Measurements from ENCODE around the gene STMND1. TPM values are rescaled to one million over a fixed set of nuclear protein-coding genes. Genes with fewer than 3 reads are reported as not detected.

Gene STMND1
- polyA plus RNA-seq, 6 donors from 2014 or later, result not detected

GRCh38 chr6:17081273-17081672 is 20.6 kb upstream of the STMND1 start:
- Mint-ChIP-seq H3K9me3 (peaks cover 4 to 14% (median 8%) of the 10 kb centered on the region in 7 donors), H3K4me3 (no peak overlapping the region), H3K27me3 (peaks cover 0 to 5% (median 0%) of the 10 kb centered on the region in 3 donors), H3K27ac (peak overlapping the region in 1 of 6 donors; percentile 58), H3K36me3 (no peaks in the 10 kb centered on the region), H3K4me1 (no peaks in the 10 kb centered on the region)
- no peak for ATAC-seq (ENCODE audit: low read depth in 2 of 2)
- DNase-seq, result no peak

GRCh38 chr6:17081860-17082508 is 19.9 kb upstream of the STMND1 start:
- no peak for ATAC-seq (ENCODE audit: low read depth in 2 of 2)
- Mint-ChIP-seq H3K9me3 (peaks cover 0 to 8% (median 5%) of the 10 kb centered on the region in 7 donors), H3K27me3 (peaks cover 0 to 5% (median 0%) of the 10 kb centered on the region in 3 donors), H3K4me3 (no peak overlapping the region), H3K27ac (no peak overlapping the region), H3K36me3 (no peaks in the 10 kb centered on the region), H3K4me1 (no peaks in the 10 kb centered on the region)
- DNase-seq, result no peak

- Mint-ChIP-seq H3K36me3 (no peaks in the 10 kb centered on the region), H3K27ac (no peak overlapping the region), H3K4me3 (no peak overlapping the region), H3K27me3 (no peaks in the 10 kb centered on the region), H3K9me3 (peaks cover 0 to 8% (median 2%) of the 10 kb centered on the region in 7 donors), H3K4me1 (no peaks in the 10 kb centered on the region)
- DNase-seq (no peak), ATAC-seq (ENCODE audit: low read depth in 2 of 2) (no peak)
Measured at GRCh38 chr6:17083397-17083796, 18.5 kb upstream of the STMND1 start.

GRCh38 chr6:17086469-17086868 is 15.4 kb upstream of the STMND1 start:
- Mint-ChIP-seq H3K4me3 (no peak overlapping the region), H3K4me1 (no peaks in the 10 kb centered on the region), H3K27ac (no peak overlapping the region), H3K27me3 (no peaks in the 10 kb centered on the region), H3K9me3 (peaks cover 4 to 32% (median 8%) of the 10 kb centered on the region in 7 donors), H3K36me3 (no peaks in the 10 kb centered on the region)
- DNase-seq (no peak), ATAC-seq (ENCODE audit: low read depth in 2 of 2) (no peak)

- Mint-ChIP-seq H3K9me3 (peaks cover 4 to 39% (median 8%) of the 10 kb centered on the region in 7 donors), H3K4me1 (no peaks in the 10 kb centered on the region), H3K27ac (no peak overlapping the region), H3K36me3 (no peaks in the 10 kb centered on the region), H3K27me3 (peaks cover 0 to 7% (median 0%) of the 10 kb centered on the region in 3 donors), H3K4me3 (no peak overlapping the region)
- ATAC-seq (ENCODE audit: low read depth in 2 of 2), result no peak
- DNase-seq, result no peak
Measured at GRCh38 chr6:17088091-17088611, 13.7 kb upstream of the STMND1 start.

GRCh38 chr6:17091122-17091521 is 10.7 kb upstream of the STMND1 start:
- peaks cover 0 to 10% (median 0%) of the 10 kb centered on the region in 3 donors for H3K27me3 Mint-ChIP-seq
- H3K4me3 Mint-ChIP-seq, result no peak overlapping the region
- peaks cover 4 to 33% (median 7%) of the 10 kb centered on the region in 7 donors for H3K9me3 Mint-ChIP-seq
- ATAC-seq (ENCODE audit: low read depth in 2 of 2), result no peak
- DNase-seq, result no peak
- no peaks in the 10 kb centered on the region for H3K36me3 Mint-ChIP-seq
- no peaks in the 10 kb centered on the region for H3K4me1 Mint-ChIP-seq
- H3K27ac Mint-ChIP-seq, result no peak overlapping the region

- Mint-ChIP-seq H3K36me3 (no peaks in the 10 kb centered on the region), H3K27me3 (peaks cover 2 to 22% (median 9%) of the 10 kb centered on the region in 3 donors), H3K4me1 (no peaks in the 10 kb centered on the region), H3K4me3 (no peak overlapping the region), H3K27ac (no peak overlapping the region), H3K9me3 (peaks cover 3 to 32% (median 7%) of the 10 kb centered on the region in 7 donors)
- ATAC-seq (ENCODE audit: low read depth in 2 of 2) (no peak), DNase-seq (no peak)
Measured at GRCh38 chr6:17093686-17094085, 8.2 kb upstream of the STMND1 start.

- Mint-ChIP-seq H3K27ac (no peak overlapping the region), H3K36me3 (no peaks in the 10 kb centered on the region), H3K4me1 (no peaks in the 10 kb centered on the region), H3K9me3 (peaks cover 0 to 8% (median 0%) of the 10 kb centered on the region in 7 donors), H3K27me3 (peaks cover 18 to 37% (median 30%) of the 10 kb centered on the region in 3 donors), H3K4me3 (no peak overlapping the region)
- DNase-seq (no peak), ATAC-seq (ENCODE audit: low read depth in 2 of 2) (no peak)
Measured at GRCh38 chr6:17096096-17096495, 5.8 kb upstream of the STMND1 start.

- Mint-ChIP-seq H3K4me3 (no peak overlapping the region), H3K27me3 (peaks cover 23 to 41% (median 34%) of the 10 kb centered on the region in 3 donors)
- no peak for ATAC-seq (ENCODE audit: low read depth in 2 of 2)
Measured at GRCh38 chr6:17096652-17097051, 5.2 kb upstream of the STMND1 start.

GRCh38 chr6:17097982-17098381 is 3.9 kb upstream of the STMND1 start:
- H3K4me1 Mint-ChIP-seq, result peaks cover 7% of the 10 kb centered on the region in 3 donors
- no peak overlapping the region for H3K27ac Mint-ChIP-seq
- H3K9me3 Mint-ChIP-seq, result peaks cover 0 to 4% (median 0%) of the 10 kb centered on the region in 7 donors
- ATAC-seq (ENCODE audit: low read depth in 2 of 2) (no peak), DNase-seq (no peak)
- H3K27me3 Mint-ChIP-seq, result peaks cover 34 to 44% (median 41%) of the 10 kb centered on the region in 3 donors
- H3K4me3 Mint-ChIP-seq, result no peak overlapping the region
- H3K36me3 Mint-ChIP-seq, result no peaks in the 10 kb centered on the region

More at GRCh38 chr6:17096652-17097051, 5.2 kb upstream of the STMND1 start:
- Mint-ChIP-seq H3K27ac (no peak overlapping the region), H3K4me1 (peaks cover 3 to 4% (median 4%) of the 10 kb centered on the region in 3 donors), H3K9me3 (peaks cover 0 to 7% (median 0%) of the 10 kb centered on the region in 7 donors), H3K36me3 (no peaks in the 10 kb centered on the region)
- DNase-seq, result no peak

GRCh38 chr6:17098538-17098937 is 3.3 kb upstream of the STMND1 start:
- Mint-ChIP-seq H3K27ac (no peak overlapping the region), H3K36me3 (peaks cover 0 to under 1% of the 10 kb centered on the region in 2 donors), H3K9me3 (peaks cover 0 to 4% (median 0%) of the 10 kb centered on the region in 7 donors), H3K27me3 (peaks cover 35 to 45% (median 44%) of the 10 kb centered on the region in 3 donors), H3K4me3 (no peak overlapping the region), H3K4me1 (peaks cover 7% of the 10 kb centered on the region in 3 donors)
- no peak for DNase-seq
- no peak for ATAC-seq (ENCODE audit: low read depth in 2 of 2)

- Mint-ChIP-seq H3K4me3 (no peak overlapping the region), H3K4me1 (peaks cover 7% of the 10 kb centered on the region in 3 donors), H3K36me3 (peaks cover 5 to 8% of the 10 kb centered on the region in 2 donors), H3K9me3 (peaks cover 0 to 8% (median 2%) of the 10 kb centered on the region in 7 donors), H3K27ac (no peak overlapping the region), H3K27me3 (peaks cover 45 to 50% (median 47%) of the 10 kb centered on the region in 3 donors)
- DNase-seq (no peak), ATAC-seq (ENCODE audit: low read depth in 2 of 2) (no peak)
Measured at GRCh38 chr6:17099401-17100059, 2.3 kb upstream of the STMND1 start.

- no peak overlapping the region for H3K4me3 Mint-ChIP-seq
- no peak overlapping the region for H3K27ac Mint-ChIP-seq
- DNase-seq (no peak), ATAC-seq (ENCODE audit: low read depth in 2 of 2) (no peak)
- H3K9me3 Mint-ChIP-seq, result peaks cover 0 to 8% (median 2%) of the 10 kb centered on the region in 7 donors
- H3K4me1 Mint-ChIP-seq, result peaks cover 7% of the 10 kb centered on the region in 3 donors
- H3K36me3 Mint-ChIP-seq, result peaks cover 5 to 8% of the 10 kb centered on the region in 2 donors
- peaks cover 48 to 51% (median 48%) of the 10 kb centered on the region in 3 donors for H3K27me3 Mint-ChIP-seq
Measured at GRCh38 chr6:17100806-17101205, 1.0 kb upstream of the STMND1 start.

All from naive B cell (primary cell).